ENCODE data around the gene ADAMTS2. TPM values are rescaled to one million over a fixed set of nuclear protein-coding genes. Genes with fewer than 3 reads are reported as not detected.
A peak's percentile ranks its signal among the peaks of the same experiment; 100 is the strongest.

The ADAMTS2 gene
- total and polyA plus RNA-seq, 10 donors: 4.0 to 101 (median 47.5) TPM

DNA sequence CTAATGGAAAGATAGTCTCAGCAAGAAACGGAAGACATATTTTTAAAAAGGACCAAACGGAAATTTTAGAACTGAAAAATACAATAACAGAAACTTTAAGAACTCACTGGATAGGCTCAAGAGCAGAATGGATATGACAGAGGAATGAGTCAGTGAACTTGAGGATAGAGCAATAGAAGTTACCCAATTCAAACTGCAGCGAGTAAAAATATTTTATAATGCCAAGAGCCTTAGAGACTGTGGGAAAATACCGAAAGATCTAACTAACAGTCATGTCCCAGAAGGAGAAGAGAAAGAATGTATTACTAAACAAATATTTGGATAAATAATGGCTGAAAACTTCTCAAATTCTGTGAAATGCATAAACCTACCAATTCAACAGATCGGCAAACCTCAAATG lies 40.8 kb downstream of the ADAMTS2 start:
- peaks cover 0 to 6% (median 0%) of the 10 kb centered on the region in 7 donors for H3K27me3 ChIP-seq (replicated peaks in 1 of 7)
- intact Hi-C loops (cut with DNase I; ENCODE audit: low total_unique reads): no loop called here
- peaks cover 0 to 38% (median 31%) of the 10 kb centered on the region in 8 donors for H3K9me3 ChIP-seq
- H3K36me3 ChIP-seq: no peaks in the 10 kb centered on the region
- no peak for TF ChIP-seq POLR2A (IDR thresholded peaks at IDR 0.05)
- TF ChIP-seq POLR2AphosphoS5 (IDR thresholded peaks at IDR 0.05): no peak
- TF ChIP-seq, protein P1, sequence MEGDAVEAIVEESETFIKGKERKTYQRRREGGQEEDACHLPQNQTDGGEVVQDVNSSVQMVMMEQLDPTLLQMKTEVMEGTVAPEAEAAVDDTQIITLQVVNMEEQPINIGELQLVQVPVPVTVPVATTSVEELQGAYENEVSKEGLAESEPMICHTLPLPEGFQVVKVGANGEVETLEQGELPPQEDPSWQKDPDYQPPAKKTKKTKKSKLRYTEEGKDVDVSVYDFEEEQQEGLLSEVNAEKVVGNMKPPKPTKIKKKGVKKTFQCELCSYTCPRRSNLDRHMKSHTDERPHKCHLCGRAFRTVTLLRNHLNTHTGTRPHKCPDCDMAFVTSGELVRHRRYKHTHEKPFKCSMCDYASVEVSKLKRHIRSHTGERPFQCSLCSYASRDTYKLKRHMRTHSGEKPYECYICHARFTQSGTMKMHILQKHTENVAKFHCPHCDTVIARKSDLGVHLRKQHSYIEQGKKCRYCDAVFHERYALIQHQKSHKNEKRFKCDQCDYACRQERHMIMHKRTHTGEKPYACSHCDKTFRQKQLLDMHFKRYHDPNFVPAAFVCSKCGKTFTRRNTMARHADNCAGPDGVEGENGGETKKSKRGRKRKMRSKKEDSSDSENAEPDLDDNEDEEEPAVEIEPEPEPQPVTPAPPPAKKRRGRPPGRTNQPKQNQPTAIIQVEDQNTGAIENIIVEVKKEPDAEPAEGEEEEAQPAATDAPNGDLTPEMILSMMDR (IDR thresholded peaks at IDR 0.05 in 8 of 11, conservative IDR thresholded peaks at IDR 0.05 in 3 of 11): no peak
- H3K4me3 ChIP-seq: no peak overlapping the region
- no peak overlapping the region for H3K27ac ChIP-seq
- DNase-seq: no peak
- peaks cover 0 to 41% (median 13%) of the 10 kb centered on the region in 6 donors for H3K4me1 ChIP-seq
- WGBS, 5 donors: 87 to 95% (median 91%) methylated on average over 5 of the region's 5 CpGs

DNA sequence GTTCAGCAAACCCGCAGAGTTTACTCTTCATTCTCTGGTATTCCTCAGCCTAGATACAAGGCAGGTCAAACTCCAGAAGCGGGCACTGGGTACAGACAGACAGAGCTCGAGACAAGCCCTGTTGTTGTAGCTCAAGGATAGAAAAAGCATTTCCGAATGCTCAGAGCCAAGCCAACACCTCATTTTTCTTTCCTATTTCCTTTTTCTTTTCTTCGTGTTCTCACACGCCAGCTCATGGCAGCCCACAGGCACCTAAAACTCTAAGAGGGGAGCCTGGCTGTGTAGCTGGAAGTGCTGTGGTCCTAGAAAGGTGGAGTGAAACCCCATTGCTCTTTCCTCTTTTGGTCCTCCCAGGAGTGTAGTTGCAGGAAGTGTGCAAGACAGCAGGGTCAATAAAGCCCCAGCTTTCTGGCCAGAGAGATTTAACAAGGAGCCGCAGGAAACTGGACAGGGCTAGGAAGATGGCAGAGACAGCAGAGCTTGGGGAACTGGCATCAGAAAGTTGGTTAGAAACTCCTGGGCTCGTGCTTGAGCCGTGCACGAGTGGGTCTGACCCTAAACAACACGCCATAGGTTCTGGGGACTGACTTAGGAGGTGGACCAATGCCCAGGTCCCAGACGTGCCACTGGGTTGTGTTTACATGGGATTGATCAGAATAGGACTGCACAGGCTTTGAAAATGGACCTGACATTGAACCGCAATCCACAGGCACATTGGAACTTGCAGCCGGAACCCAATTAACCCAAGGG lies 41.6 kb downstream of the ADAMTS2 start:
- Histone ChIP-seq H3K36me3 (no peaks in the 10 kb centered on the region), H3K9me3 (peaks cover 0 to 41% (median 33%) of the 10 kb centered on the region in 8 donors), H3K4me3 (no peak overlapping the region), H3K4me1 (peaks cover 0 to 32% (median 5%) of the 10 kb centered on the region in 6 donors), H3K27me3 (replicated peaks in 1 of 7) (peaks cover 0 to 6% (median 0%) of the 10 kb centered on the region in 7 donors), H3K27ac (no peak overlapping the region)
- intact Hi-C loops (cut with DNase I; ENCODE audit: low total_unique reads): no loop called here
- TF ChIP-seq, protein P1 (IDR thresholded peaks at IDR 0.05 in 8 of 11, conservative IDR thresholded peaks at IDR 0.05 in 3 of 11): no peak
- TF ChIP-seq POLR2A (IDR thresholded peaks at IDR 0.05) (no peak), POLR2AphosphoS5 (IDR thresholded peaks at IDR 0.05) (no peak)
- peak; percentile 27 for DNase-seq
- 86 to 94% (median 90%) methylated on average over 14 of the region's 14 CpGs for WGBS, 5 donors

DNA sequence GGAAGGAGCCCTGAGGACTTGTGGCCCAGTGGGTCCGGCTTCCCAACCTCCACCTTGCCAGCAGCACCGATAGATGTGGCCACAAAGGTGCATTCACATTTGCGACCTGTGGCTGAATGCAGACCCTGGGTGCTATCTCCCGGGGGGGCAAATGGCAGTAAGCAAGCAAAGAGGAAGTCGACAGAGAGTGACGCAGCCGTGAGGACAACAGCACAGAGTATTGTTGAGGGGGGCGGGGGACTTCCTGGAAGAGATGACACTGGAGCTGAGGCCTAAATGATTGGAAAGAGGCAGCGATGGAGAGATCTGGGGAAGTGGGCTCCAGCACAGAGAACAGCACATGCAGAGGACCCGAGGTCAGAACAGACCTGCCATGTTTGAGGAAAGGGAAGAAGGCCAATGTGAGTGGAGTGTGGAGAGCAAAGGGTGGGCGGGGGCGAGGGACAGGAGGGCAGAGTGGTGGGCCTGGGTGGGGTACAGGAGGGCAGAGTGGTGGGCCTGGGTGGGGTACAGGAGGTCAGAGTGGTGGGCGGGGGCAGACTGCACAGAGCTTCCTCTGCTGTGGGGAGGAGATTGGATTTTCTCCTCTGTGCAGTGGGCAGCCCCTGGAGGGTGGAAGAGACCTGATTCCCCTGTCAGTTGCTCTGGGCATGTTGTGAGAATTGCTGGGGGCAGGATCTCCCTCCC lies 42.6 kb downstream of the ADAMTS2 start:
- H3K27me3 ChIP-seq (replicated peaks in 1 of 7): peaks cover 0 to 6% (median 0%) of the 10 kb centered on the region in 7 donors
- peaks cover 0 to 29% (median 5%) of the 10 kb centered on the region in 6 donors for H3K4me1 ChIP-seq
- H3K9me3 ChIP-seq: peaks cover 0 to 50% (median 42%) of the 10 kb centered on the region in 8 donors
- H3K4me3 ChIP-seq: no peak overlapping the region
- H3K27ac ChIP-seq: peak overlapping the region in 1 of 8 donors; percentile 31
- intact Hi-C loops (cut with DNase I; ENCODE audit: low total_unique reads): no loop called here
- peak; percentile 70 for DNase-seq
- TF ChIP-seq POLR2AphosphoS5 (IDR thresholded peaks at IDR 0.05) (no peak), POLR2A (IDR thresholded peaks at IDR 0.05) (no peak)
- TF ChIP-seq, protein P1 (IDR thresholded peaks at IDR 0.05 in 8 of 11, conservative IDR thresholded peaks at IDR 0.05 in 3 of 11): no peak
- H3K36me3 ChIP-seq: no peaks in the 10 kb centered on the region
- WGBS, 5 donors: 58 to 73% (median 65%) methylated on average over 13 of the region's 13 CpGs

DNA sequence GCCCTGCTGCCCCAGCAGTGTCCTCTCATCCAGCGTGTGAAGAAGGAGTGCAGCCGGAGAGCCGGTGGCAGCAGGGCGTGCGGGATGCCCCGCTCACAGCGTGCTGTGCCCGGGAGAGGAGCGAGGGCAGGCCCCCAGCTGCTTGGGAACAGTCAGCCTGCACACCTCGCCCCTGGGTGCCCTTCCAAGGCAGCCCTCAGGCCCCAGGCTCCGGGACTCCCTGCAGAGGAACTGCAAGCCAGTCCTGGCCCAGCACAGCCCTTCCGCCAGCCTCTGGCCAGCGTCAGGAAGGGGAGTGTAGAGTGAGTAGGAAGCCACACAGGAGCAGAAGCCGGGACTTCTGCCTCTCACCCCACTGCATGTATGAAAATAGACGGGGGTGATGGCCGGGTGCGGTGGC lies 43.5 kb downstream of the ADAMTS2 start:
- DNase-seq: peak; percentile 69
- WGBS, 5 donors: 65 to 80% (median 69%) methylated on average over 9 to 17 of the region's 17 CpGs
- TF ChIP-seq, protein P1 (IDR thresholded peaks at IDR 0.05 in 8 of 11, conservative IDR thresholded peaks at IDR 0.05 in 3 of 11): no peak
- no peak for TF ChIP-seq POLR2AphosphoS5 (IDR thresholded peaks at IDR 0.05)
- peaks cover 0 to 36% (median 5%) of the 10 kb centered on the region in 6 donors for H3K4me1 ChIP-seq
- H3K27me3 ChIP-seq (replicated peaks in 1 of 7): peaks cover 0 to 6% (median 0%) of the 10 kb centered on the region in 7 donors
- H3K36me3 ChIP-seq: no peaks in the 10 kb centered on the region
- intact Hi-C loops (cut with DNase I; ENCODE audit: low total_unique reads): no loop called here
- no peak overlapping the region for H3K4me3 ChIP-seq
- peak overlapping the region in 3 of 8 donors; percentile 20 to 36 (median 31) for H3K27ac ChIP-seq
- H3K9me3 ChIP-seq: peaks cover 0 to 48% (median 42%) of the 10 kb centered on the region in 8 donors
